MM.1S (cell line): ENCODE results near the gene ALAS1.

Experiments used
- DNase-seq: peaks from one replicate; pipeline ENCODE4 v3.0.0-alpha.2; 2015
- H2AFZ ChIP-seq: fragments of 300-600 bp; sonication (generic); 2 replicates; pipeline ENCODE4 v1.6.0; 2016; ENCODE audit warnings: antibody characterized with exemption, low read length
- H3F3A ChIP-seq: fragments of 300-600 bp; sonication (generic); 2 replicates; pipeline ENCODE4 v1.6.1; 2016; ENCODE audit warnings: mild to moderate bottlenecking, antibody characterized with exemption, low read length, moderate library complexity, mixed read lengths; ENCODE audit not compliant: insufficient read depth
- H3K27ac ChIP-seq: fragments of 300-600 bp; sonication (generic); 2 replicates; pipeline ENCODE4 v1.5.1; 2016; ENCODE audit warnings: mild to moderate bottlenecking, low read length
- H3K27me3 ChIP-seq: fragments of 300-600 bp; sonication (generic); replicated peaks from 2 replicates; pipeline ENCODE4 v1.6.0; 2016; ENCODE audit warnings: low read length; ENCODE audit not compliant: insufficient read depth
- H3K36me3 ChIP-seq: fragments of 300-600 bp; sonication (generic); replicated peaks from 2 replicates; pipeline ENCODE4 v1.6.1; 2016; ENCODE audit warnings: mild to moderate bottlenecking, low read length, mixed read lengths; ENCODE audit not compliant: insufficient read depth
- H3K4me1 ChIP-seq: fragments of 300-600 bp; sonication (generic); 2 replicates; pipeline ENCODE4 v1.6.1; 2016; ENCODE audit warnings: low read length, mixed read lengths
- H3K4me2 ChIP-seq: fragments of 300-600 bp; sonication (generic); 2 replicates; pipeline ENCODE4 v1.6.0; 2016; ENCODE audit warnings: low read depth, low read length
- H3K4me3 ChIP-seq: fragments of 300-600 bp; sonication (generic); 2 replicates; pipeline ENCODE4 v1.5.1; 2016; ENCODE audit warnings: low read length, mixed read lengths
- H3K79me2 ChIP-seq: fragments of 300-600 bp; sonication (generic); 2 replicates; pipeline ENCODE4 v1.6.1; 2016; ENCODE audit warnings: mixed run types, low read length, mixed read lengths
- H3K9ac ChIP-seq: fragments of 300-600 bp; sonication (generic); 2 replicates; pipeline ENCODE4 v1.6.1; 2016; ENCODE audit warnings: low read length, mixed read lengths
- H3K9me2 ChIP-seq: fragments of 300-600 bp; sonication (generic); replicated peaks from 2 replicates; pipeline ENCODE4 v1.6.1; 2016; ENCODE audit warnings: mild to moderate bottlenecking, low read length, mixed read lengths; ENCODE audit not compliant: insufficient read depth
- H3K9me3 ChIP-seq: fragments of 300-600 bp; sonication (generic); replicated peaks from 2 replicates; pipeline ENCODE4 v1.6.1; 2016; ENCODE audit warnings: mild to moderate bottlenecking, low read length, mixed read lengths; ENCODE audit not compliant: insufficient read depth
- H4K20me1 ChIP-seq: fragments of 300-600 bp; sonication (generic); 2 replicates; pipeline ENCODE4 v1.6.1; 2016; ENCODE audit warnings: mild to moderate bottlenecking, low read length, moderate library complexity, mixed read lengths; ENCODE audit not compliant: insufficient read depth
- CTCF ChIP-seq: fragments of 300-600 bp; sonication (generic); IDR thresholded peaks from 2 replicates; pipeline ENCODE4 v1.5.1; 2016; ENCODE audit warnings: antibody characterized with exemption, low read length, mixed read lengths
- EZH2 ChIP-seq: fragments of 300-600 bp; sonication (generic); optimal IDR thresholded peaks from 2 replicates; pipeline ENCODE3; 2017; ENCODE audit warnings: low read depth, mild to moderate bottlenecking, antibody characterized with exemption, low read length, mixed read lengths
- EZH2phosphoT487 ChIP-seq: fragments of 300-600 bp; sonication (generic); IDR thresholded peaks from 2 replicates; pipeline ENCODE4 v1.6.1; 2018; ENCODE audit warnings: antibody characterized with exemption, low read length

The ALAS1 gene

GRCh38 chr3:52154135-52155094 is 43.5 kb upstream of the ALAS1 start, which contains the start of gene POC1A:
Gene POC1A, minus strand, starts transcription at chr3:52154423. Its CDS starts 51 bp downstream, at chr3:52154372.
- H3K9ac ChIP-seq, result peak within 1 kb of the TSS; percentile 67
- H3F3A ChIP-seq, result peaks cover 15% of the 10 kb centered on the region; the same call in 1 of the 2 replicates
- H3K4me3 ChIP-seq, result peak within 1 kb of the TSS; percentile 89
- no peaks in the 10 kb centered on the region for H4K20me1 ChIP-seq
- H3K9me3 ChIP-seq, result no peaks in the 10 kb centered on the region
- H3K27me3 ChIP-seq, result no peaks in the 10 kb centered on the region
- H2AFZ ChIP-seq, result peak within 1 kb of the TSS; percentile 91
- H3K36me3 ChIP-seq, result no peaks in the 10 kb centered on the region
- H3K9me2 ChIP-seq, result no peaks in the 10 kb centered on the region
- H3K79me2 ChIP-seq, result peaks cover 21% of the 10 kb centered on the region
- TF ChIP-seq EZH2, result no peak
- TF ChIP-seq EZH2phosphoT487, result no peak
- TF ChIP-seq CTCF, result no peak
- H3K4me1 ChIP-seq, result no peaks in the 10 kb centered on the region
- DNase-seq, result peak; percentile 96
- peak within 1 kb of the TSS; percentile 70; the same call in 1 of the 2 replicates for H3K27ac ChIP-seq
- peak within 1 kb of the TSS; percentile 82 for H3K4me2 ChIP-seq

- no peaks in the 10 kb centered on the region for H3K9me3 ChIP-seq
- H3F3A ChIP-seq, result peaks cover 15% of the 10 kb centered on the region; the same call in 1 of the 2 replicates
- DNase-seq, result no peak
- no peaks in the 10 kb centered on the region for H3K36me3 ChIP-seq
- H2AFZ ChIP-seq, result no peak overlapping the region
- H3K4me3 ChIP-seq, result no peak overlapping the region
- no peaks in the 10 kb centered on the region for H4K20me1 ChIP-seq
- TF ChIP-seq CTCF (no peak), EZH2 (no peak), EZH2phosphoT487 (no peak)
- H3K4me1 ChIP-seq, result no peaks in the 10 kb centered on the region
- H3K27me3 ChIP-seq, result no peaks in the 10 kb centered on the region
- no peak overlapping the region for H3K27ac ChIP-seq
- H3K9me2 ChIP-seq, result no peaks in the 10 kb centered on the region
- H3K4me2 ChIP-seq, result no peak overlapping the region
- H3K79me2 ChIP-seq, result peaks cover 18% of the 10 kb centered on the region
- no peak overlapping the region for H3K9ac ChIP-seq
These were observed 42.0 kb upstream of the ALAS1 start for GRCh38 chr3:52155912-52156311.

GRCh38 chr3:52159503-52159902 is 38.5 kb upstream of the ALAS1 start:
- H3K27ac ChIP-seq, result no peak overlapping the region
- no peaks in the 10 kb centered on the region for H3K4me1 ChIP-seq
- H3K36me3 ChIP-seq, result no peaks in the 10 kb centered on the region
- no peak overlapping the region for H3K4me2 ChIP-seq
- TF ChIP-seq EZH2 (no peak), CTCF (no peak), EZH2phosphoT487 (no peak)
- no peak overlapping the region for H3K9ac ChIP-seq
- no peaks in the 10 kb centered on the region for H3K9me2 ChIP-seq
- no peaks in the 10 kb centered on the region for H3K9me3 ChIP-seq
- H3K27me3 ChIP-seq, result no peaks in the 10 kb centered on the region
- no peaks in the 10 kb centered on the region for H4K20me1 ChIP-seq
- no peak for DNase-seq
- H3K4me3 ChIP-seq, result no peak overlapping the region
- peaks cover 7% of the 10 kb centered on the region; the same call in 1 of the 2 replicates for H3F3A ChIP-seq
- no peaks in the 10 kb centered on the region for H3K79me2 ChIP-seq
- H2AFZ ChIP-seq, result no peak overlapping the region
